HEK293 (cell line): ENCODE measurements around the gene OR4F15.

ENCODE experiments used
- CTCF ChIA-PET: fragments of 350-600 bp; formaldehyde crosslinking; extraction: SDS; loops from one replicate; lab custom pipeline; 2021; ENCODE audit warnings: antibody characterized with exemption; lab: Yijun Ruan, JAX
- POLR2A ChIA-PET: fragments of 300-600 bp; formaldehyde crosslinking; extraction: SDS; loops from one replicate; lab custom pipeline; 2020; ENCODE audit warnings: antibody characterized with exemption, inconsistent platforms; lab: Yijun Ruan, JAX
- H3K27ac ChIP-seq: fragments of 200-500 bp; sonication (Bioruptor generic); 2 replicates; pipeline ENCODE4 v1.5.1; 2014; ENCODE audit warnings: low read depth, low read length, control low read depth, inconsistent platforms; ENCODE audit errors: extremely low read depth
- H3K36me3 ChIP-seq, 2 experiments: fragments of 200-500 bp in 1 of 2; sonication (Bioruptor generic) in 1 of 2; 1 replicate in 1 of 2; 2 replicates in 1 of 2; pipeline ENCODE4 v1.5.1; 2014 to 2017; ENCODE audit warnings: inconsistent platforms in 2 of 2, low read length in 2 of 2; ENCODE audit not compliant: control insufficient read depth in 2 of 2, insufficient read depth in 1 of 2
- H3K4me1 ChIP-seq: fragments of 200-500 bp; sonication (Bioruptor generic); 2 replicates; pipeline ENCODE4 v1.5.1; 2014; ENCODE audit warnings: mild to moderate bottlenecking, low read length, inconsistent platforms; ENCODE audit not compliant: control insufficient read depth, insufficient read depth
- H3K4me3 ChIP-seq: 2 replicates; pipeline ENCODE4 v1.5.1; 2011; ENCODE audit warnings: low read depth, mild to moderate bottlenecking, control low read depth, low read length, moderate library complexity
- H3K9me3 ChIP-seq: fragments of 200-500 bp; sonication (Bioruptor generic); 2 replicates; pipeline ENCODE4 v1.5.1; 2014; ENCODE audit warnings: low read depth, low read length, inconsistent platforms; ENCODE audit not compliant: control insufficient read depth, insufficient read depth
- KLF7 ChIP-seq: fragments of 450-650 bp; formaldehyde crosslinking; IDR thresholded peaks from 2 replicates; pipeline ENCODE4 v1.5.1; 2016; ENCODE audit warnings: missing biosample characterization, missing genetic modification characterization, borderline replicate concordance
- MZF1 ChIP-seq: fragments of 450-650 bp; formaldehyde crosslinking; IDR thresholded peaks from 2 replicates; pipeline ENCODE4 v1.5.1; 2017; ENCODE audit warnings: missing biosample characterization, missing genetic modification characterization, borderline replicate concordance
- ZNF133 ChIP-seq: fragments of 450-650 bp; formaldehyde crosslinking; IDR thresholded peaks from 2 replicates; pipeline ENCODE4 v1.5.1; 2016; ENCODE audit warnings: missing biosample characterization, missing genetic modification characterization
- ZNF174 ChIP-seq: fragments of 450-650 bp; formaldehyde crosslinking; IDR thresholded peaks from 2 replicates; pipeline ENCODE4 v1.5.0; 2017; ENCODE audit warnings: missing biosample characterization, mild to moderate bottlenecking, missing genetic modification characterization
- ZNF843 ChIP-seq: fragments of 450-650 bp; formaldehyde crosslinking; IDR thresholded peaks from 2 replicates; pipeline ENCODE4 v1.5.1; 2016; ENCODE audit warnings: missing biosample characterization, missing genetic modification characterization
- TF ChIP-seq, protein P1 (sequence below): sonication (generic); formaldehyde crosslinking; IDR thresholded peaks from 2 replicates; pipeline ENCODE4 v1.8.1; 2022; ENCODE audit warnings: mild to moderate bottlenecking, moderate library complexity, missing genetic modification reagents
- TF ChIP-seq, protein P2 (sequence below): fragments of 450-650 bp; formaldehyde crosslinking; IDR thresholded peaks from 2 replicates; pipeline ENCODE4 v1.5.1; 2016; ENCODE audit warnings: missing biosample characterization, missing genetic modification characterization
- TF ChIP-seq, protein P3 (sequence below): fragments of 450-650 bp; formaldehyde crosslinking; IDR thresholded peaks from 2 replicates; pipeline ENCODE4 v1.5.1; 2016; ENCODE audit warnings: missing biosample characterization, missing genetic modification characterization
- TF ChIP-seq, protein P4 (sequence below): fragments of 450-650 bp; formaldehyde crosslinking; conservative IDR thresholded peaks from 2 replicates; pipeline ENCODE4 v1.5.1; 2016; ENCODE audit warnings: low read depth, missing biosample characterization, missing genetic modification characterization

Gene OR4F15

DNA sequence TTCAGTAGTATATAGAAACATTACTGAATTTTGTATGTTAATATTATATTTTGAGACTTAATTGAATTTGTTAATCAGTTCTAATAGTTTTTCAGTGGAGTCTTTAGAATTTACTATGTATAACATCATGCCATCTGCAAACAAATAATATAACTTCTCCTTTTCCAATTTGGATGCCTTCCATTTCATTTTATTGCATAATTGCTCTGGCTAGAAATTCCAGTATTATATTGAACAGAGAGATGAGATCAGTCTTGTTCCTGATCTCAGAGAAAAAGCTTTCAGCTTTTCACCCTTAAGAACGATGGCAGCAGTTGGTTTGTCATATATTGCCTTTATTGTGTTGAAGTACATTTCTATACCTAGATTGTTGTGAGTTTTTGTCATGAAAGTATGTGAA, 40.4 kb downstream of the OR4F15 start:
- ChIA-PET POLR2A (no interaction called here), CTCF (no interaction called here)
- no peaks in the 10 kb centered on the region for H3K4me1 ChIP-seq
- TF ChIP-seq ZNF133 (tag by site-specific recombination) (no peak), MZF1 (no peak), ZNF174 (tag by site-specific recombination) (no peak), ZNF843 (tag by site-specific recombination) (no peak), KLF7 (no peak)
- TF ChIP-seq, protein P1, sequence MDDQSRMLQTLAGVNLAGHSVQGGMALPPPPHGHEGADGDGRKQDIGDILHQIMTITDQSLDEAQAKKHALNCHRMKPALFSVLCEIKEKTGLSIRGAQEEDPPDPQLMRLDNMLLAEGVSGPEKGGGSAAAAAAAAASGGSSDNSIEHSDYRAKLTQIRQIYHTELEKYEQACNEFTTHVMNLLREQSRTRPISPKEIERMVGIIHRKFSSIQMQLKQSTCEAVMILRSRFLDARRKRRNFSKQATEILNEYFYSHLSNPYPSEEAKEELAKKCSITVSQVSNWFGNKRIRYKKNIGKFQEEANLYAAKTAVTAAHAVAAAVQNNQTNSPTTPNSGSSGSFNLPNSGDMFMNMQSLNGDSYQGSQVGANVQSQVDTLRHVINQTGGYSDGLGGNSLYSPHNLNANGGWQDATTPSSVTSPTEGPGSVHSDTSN (CRISPR knock-in tag): no peak
- TF ChIP-seq, protein P2, sequence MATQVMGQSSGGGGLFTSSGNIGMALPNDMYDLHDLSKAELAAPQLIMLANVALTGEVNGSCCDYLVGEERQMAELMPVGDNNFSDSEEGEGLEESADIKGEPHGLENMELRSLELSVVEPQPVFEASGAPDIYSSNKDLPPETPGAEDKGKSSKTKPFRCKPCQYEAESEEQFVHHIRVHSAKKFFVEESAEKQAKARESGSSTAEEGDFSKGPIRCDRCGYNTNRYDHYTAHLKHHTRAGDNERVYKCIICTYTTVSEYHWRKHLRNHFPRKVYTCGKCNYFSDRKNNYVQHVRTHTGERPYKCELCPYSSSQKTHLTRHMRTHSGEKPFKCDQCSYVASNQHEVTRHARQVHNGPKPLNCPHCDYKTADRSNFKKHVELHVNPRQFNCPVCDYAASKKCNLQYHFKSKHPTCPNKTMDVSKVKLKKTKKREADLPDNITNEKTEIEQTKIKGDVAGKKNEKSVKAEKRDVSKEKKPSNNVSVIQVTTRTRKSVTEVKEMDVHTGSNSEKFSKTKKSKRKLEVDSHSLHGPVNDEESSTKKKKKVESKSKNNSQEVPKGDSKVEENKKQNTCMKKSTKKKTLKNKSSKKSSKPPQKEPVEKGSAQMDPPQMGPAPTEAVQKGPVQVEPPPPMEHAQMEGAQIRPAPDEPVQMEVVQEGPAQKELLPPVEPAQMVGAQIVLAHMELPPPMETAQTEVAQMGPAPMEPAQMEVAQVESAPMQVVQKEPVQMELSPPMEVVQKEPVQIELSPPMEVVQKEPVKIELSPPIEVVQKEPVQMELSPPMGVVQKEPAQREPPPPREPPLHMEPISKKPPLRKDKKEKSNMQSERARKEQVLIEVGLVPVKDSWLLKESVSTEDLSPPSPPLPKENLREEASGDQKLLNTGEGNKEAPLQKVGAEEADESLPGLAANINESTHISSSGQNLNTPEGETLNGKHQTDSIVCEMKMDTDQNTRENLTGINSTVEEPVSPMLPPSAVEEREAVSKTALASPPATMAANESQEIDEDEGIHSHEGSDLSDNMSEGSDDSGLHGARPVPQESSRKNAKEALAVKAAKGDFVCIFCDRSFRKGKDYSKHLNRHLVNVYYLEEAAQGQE: no peak
- TF ChIP-seq, protein P3, sequence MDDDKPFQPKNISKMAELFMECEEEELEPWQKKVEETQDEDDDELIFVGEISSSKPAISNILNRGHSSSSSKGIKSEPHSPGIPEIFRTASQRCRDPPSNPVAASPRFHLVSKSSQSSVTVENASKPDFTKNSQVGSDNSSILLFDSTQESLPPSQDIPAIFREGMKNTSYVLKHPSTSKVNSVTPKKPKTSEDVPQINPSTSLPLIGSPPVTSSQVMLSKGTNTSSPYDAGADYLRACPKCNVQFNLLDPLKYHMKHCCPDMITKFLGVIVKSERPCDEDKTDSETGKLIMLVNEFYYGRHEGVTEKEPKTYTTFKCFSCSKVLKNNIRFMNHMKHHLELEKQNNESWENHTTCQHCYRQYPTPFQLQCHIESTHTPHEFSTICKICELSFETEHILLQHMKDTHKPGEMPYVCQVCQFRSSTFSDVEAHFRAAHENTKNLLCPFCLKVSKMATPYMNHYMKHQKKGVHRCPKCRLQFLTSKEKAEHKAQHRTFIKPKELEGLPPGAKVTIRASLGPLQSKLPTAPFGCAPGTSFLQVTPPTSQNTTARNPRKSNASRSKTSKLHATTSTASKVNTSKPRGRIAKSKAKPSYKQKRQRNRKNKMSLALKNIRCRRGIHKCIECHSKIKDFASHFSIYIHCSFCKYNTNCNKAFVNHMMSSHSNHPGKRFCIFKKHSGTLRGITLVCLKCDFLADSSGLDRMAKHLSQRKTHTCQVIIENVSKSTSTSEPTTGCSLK (tag by site-specific recombination): no peak
- TF ChIP-seq, protein P4, sequence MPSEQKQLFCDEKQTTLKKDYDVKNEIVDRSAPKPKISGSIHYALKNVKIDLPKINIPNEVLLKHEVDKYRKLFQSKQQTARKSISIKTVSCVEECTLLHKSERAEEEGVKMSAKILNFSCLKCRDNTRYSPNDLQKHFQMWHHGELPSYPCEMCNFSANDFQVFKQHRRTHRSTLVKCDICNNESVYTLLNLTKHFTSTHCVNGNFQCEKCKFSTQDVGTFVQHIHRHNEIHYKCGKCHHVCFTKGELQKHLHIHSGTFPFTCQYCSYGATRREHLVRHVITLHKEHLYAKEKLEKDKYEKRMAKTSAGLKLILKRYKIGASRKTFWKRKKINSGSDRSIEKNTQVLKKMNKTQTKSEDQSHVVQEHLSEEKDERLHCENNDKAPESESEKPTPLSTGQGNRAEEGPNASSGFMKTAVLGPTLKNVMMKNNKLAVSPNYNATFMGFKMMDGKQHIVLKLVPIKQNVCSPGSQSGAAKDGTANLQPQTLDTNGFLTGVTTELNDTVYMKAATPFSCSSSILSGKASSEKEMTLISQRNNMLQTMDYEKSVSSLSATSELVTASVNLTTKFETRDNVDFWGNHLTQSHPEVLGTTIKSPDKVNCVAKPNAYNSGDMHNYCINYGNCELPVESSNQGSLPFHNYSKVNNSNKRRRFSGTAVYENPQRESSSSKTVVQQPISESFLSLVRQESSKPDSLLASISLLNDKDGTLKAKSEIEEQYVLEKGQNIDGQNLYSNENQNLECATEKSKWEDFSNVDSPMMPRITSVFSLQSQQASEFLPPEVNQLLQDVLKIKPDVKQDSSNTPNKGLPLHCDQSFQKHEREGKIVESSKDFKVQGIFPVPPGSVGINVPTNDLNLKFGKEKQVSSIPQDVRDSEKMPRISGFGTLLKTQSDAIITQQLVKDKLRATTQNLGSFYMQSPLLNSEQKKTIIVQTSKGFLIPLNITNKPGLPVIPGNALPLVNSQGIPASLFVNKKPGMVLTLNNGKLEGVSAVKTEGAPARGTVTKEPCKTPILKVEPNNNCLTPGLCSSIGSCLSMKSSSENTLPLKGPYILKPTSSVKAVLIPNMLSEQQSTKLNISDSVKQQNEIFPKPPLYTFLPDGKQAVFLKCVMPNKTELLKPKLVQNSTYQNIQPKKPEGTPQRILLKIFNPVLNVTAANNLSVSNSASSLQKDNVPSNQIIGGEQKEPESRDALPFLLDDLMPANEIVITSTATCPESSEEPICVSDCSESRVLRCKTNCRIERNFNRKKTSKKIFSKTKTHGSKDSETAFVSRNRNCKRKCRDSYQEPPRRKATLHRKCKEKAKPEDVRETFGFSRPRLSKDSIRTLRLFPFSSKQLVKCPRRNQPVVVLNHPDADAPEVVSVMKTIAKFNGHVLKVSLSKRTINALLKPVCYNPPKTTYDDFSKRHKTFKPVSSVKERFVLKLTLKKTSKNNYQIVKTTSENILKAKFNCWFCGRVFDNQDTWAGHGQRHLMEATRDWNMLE (tag by site-specific recombination): no peak
- H3K4me3 ChIP-seq: no peak overlapping the region
- no peaks in the 10 kb centered on the region for H3K36me3 ChIP-seq
- no peak overlapping the region for H3K27ac ChIP-seq
- no peaks in the 10 kb centered on the region for H3K9me3 ChIP-seq
